ENCODE measurements around the gene ANKRD37.
A peak's percentile ranks its signal among the peaks of the same experiment; 100 is the strongest.

Gene ANKRD37

DNA sequence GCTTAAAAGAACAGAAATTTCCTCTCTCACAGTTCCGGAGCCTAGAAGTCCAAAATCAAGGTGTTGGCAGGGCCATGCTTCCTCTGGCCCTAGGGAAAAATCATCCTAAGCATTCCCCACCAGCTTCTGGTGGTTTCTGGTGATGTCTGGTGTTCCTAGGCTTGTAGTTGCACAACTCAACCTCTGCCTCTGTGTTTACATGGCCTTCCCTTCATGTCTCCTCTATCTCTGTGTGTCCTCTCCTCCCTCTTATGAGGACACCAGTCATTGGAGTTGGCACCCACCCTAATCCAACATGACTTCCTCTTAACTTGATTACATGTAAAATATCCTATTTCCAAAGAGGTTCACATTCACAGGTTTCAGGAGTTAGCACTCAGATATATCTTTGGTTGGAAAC lies 16.3 kb upstream of the ANKRD37 start:
- DNase-seq (ENCODE audit: low read depth), result no peak

DNA sequence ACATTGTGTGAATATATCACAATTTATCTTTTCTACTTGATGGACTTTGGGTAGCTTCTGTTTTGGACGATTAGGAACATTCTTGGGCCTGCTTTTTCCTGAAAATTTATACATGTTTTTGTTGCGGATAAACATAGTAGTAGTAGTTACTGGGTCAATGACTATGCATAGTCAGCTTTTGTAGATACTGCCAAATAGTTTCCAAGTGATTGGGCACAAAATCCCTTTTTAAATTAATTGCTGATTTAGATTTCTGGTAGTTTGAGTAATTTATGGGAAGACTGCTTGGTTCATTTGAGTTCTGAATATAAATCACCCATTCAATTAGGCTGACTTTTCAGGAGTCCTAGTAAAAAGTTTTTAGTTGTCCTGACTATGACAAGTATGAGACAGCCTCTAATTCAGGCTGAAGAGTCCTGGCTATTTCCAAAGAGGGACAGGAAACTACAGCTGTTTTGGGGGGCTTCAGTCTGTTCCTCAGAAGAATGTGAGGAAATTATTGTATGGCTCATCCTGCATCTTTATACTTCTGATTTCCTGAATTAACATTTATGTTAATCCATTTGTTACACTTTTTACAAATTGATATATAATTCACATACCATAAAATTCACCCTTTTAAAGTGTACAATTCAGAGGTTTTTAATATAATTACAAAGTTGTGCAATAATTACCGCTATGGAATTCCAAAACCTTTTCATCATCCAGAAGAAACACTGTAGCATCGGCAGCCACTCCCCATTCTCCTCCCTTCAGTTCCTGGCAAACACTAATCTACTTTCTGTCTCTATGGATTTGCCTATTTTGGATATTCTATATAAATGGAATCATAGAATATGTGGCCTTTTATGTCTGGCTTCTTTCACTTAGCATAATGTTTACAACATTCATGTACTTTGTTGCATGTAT lies 15.1 kb upstream of the ANKRD37 start:
- DNase-seq (ENCODE audit: low read depth), result no peak

DNA sequence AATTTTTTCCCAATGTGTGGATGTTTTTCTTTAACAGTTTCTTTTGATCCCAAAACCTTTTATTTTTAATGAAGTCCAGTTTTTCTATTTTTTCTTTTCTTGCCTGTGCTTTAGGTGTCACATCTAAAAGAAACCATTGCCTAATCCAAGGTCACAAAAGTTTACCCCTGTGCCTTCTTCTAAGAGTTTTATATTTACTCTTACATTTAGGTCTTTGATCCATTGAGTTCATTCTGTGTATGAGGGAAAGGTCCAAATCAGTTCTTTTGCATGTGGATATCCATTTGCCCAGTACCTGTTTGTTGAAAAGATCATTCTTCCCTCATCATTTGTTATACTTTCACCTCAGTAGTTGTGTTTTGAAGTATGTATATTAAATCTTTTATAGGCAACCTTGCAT lies 13.9 kb upstream of the ANKRD37 start:
- no peak for DNase-seq (ENCODE audit: low read depth)

GRCh38 chr4:185383451-185383850 lies 13.2 kb upstream of the ANKRD37 start:
- DNase-seq (ENCODE audit: low read depth), result no peak

- DNase-seq (ENCODE audit: low read depth), result no peak
Observed at GRCh38 chr4:185384061-185384460, 12.6 kb upstream of the ANKRD37 start.

GRCh38 chr4:185384930-185385331 lies 11.7 kb upstream of the ANKRD37 start:
- DNase-seq (ENCODE audit: low read depth), result no peak

- DNase-seq (ENCODE audit: low read depth), result no peak
Observed at GRCh38 chr4:185387957-185388356, 8.7 kb upstream of the ANKRD37 start.

- no peak for DNase-seq (ENCODE audit: low read depth)
Observed at GRCh38 chr4:185390941-185391340, 5.7 kb upstream of the ANKRD37 start.

GRCh38 chr4:185392156-185392555 lies 4.5 kb upstream of the ANKRD37 start:
- DNase-seq (ENCODE audit: low read depth), result no peak

GRCh38 chr4:185394568-185395237 lies 1.9 kb upstream of the ANKRD37 start:
- no peak for DNase-seq (ENCODE audit: low read depth)

- no peak for DNase-seq (ENCODE audit: low read depth)
Observed at GRCh38 chr4:185395238-185395955, 1.2 kb upstream of the ANKRD37 start, which contains the start of gene LRP2BP. TSS of gene LRP2BP (minus strand) at chr4:185395924. CDS start at chr4:185378186, 17,738 bp downstream.

- peak; percentile 92 for DNase-seq (ENCODE audit: low read depth)
Observed at GRCh38 chr4:185395956-185396723, 501 bp upstream of the ANKRD37 start.

DNA sequence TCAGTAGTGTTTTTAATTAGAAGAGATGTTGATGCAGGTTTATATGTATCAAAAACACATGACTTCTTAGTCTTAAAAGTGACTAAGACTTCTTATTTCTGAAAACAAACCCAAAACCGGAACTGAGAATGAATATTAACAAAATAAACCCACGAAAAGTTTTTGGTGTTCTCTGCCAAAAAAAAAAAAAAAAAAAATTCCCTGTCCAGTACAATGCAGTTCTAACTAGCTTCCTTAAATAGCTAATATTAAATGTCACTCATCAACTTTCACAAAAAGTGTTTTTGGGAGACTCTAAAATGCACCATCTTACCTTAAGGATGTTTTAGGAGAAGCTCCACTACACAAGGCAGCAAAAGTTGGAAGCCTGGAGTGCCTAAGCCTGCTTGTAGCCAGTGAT lies 2.0 kb downstream of the ANKRD37 start:
- no peak for DNase-seq (ENCODE audit: low read depth)

GRCh38 chr4:185399466-185399865 lies 2.8 kb downstream of the ANKRD37 start:
- DNase-seq (ENCODE audit: low read depth), result no peak

- no peak for DNase-seq (ENCODE audit: low read depth)
Observed at GRCh38 chr4:185404031-185404430, 7.4 kb downstream of the ANKRD37 start.

DNA sequence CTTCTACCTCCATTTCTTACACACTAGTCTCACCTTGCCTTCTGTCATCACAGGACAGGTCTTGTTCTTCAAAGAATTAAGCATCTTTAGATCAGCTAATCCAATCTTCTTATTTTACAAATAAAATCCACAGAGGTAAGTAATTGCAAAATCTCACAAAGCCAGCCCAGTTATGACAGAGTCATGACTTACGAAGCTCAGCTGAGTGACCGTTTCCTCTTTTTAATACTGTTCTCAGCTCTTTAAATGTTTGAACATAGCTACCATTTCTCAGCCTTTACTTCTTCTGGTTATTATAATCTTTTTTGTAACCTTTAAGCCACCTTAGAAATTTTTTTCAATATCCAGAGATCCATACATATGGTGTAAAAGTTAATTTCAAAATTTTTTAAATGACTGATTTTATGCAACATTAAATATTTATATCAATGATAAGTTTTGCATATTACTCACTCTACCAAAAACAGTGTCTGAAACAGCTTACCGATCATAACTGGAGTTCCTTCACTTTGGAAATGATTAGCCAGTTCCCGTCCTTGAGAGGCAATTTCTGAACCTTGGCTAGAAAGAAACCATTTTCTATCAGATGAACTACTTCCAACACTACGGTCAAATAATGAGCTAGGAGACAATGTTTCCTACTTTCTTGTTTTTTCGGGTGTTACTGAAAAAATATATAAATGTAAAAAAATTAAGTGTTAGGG lies 8.8 kb downstream of the ANKRD37 start:
- no peak for DNase-seq (ENCODE audit: low read depth)

DNA sequence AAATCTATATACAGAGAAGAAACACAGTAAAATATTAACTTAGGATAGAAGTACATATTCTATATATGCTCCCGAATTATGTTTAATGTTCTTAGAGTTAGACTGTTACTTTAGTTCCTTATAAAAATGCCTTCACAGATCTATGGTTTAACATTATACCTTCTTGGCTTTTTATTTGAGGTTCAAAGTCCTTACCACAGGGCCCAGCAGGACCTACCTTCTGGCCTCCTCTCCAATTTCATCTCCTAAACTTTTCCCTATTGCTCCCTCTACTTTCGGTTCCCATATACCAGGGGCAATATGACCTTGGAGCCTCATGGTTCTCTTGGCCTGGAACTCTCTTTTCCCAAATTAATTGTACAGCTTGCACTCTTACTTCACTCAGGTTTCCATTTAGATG lies 11.8 kb downstream of the ANKRD37 start:
- no peak for DNase-seq (ENCODE audit: low read depth)

GRCh38 chr4:185411849-185412248 lies 15.2 kb downstream of the ANKRD37 start:
- no peak for DNase-seq (ENCODE audit: low read depth)

DNA sequence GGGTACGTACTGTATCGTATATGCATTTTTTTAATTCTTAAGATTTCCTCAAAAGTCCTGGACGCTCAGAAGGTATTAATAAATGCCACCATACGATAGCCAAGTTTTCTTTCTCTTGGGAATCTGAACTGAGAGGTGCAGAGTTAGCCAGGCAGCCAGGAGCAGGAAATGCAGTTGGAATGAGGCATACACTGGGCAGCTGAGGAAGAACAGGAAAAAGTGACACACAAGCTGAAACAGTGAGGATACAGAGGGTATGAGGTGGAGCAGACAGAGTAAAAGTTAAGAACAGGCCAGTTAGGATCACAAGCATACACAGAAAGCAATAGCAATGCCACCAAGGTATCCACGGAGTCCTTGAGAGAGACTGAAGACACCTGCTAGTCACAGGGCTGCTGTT lies 15.8 kb downstream of the ANKRD37 start:
- DNase-seq (ENCODE audit: low read depth), result no peak

GRCh38 chr4:185416955-185417354 lies 20.3 kb downstream of the ANKRD37 start:
- no peak for DNase-seq (ENCODE audit: low read depth)

All from activated T-cell treated with anti-CD3 and anti-CD28 coated beads for 1 hour (primary cell).